DMS 273 (cell line): ENCODE measurements around the gene MYOC.
"Not testable (repeated sequence)": the region's sequence is repeated elsewhere in the genome, so short reads cannot be mapped to it uniquely, and the experiment has no call there.

Experiments
- DNase-seq: peaks from one replicate; lab custom pipeline; 2025; ENCODE audit not compliant: unreplicated experiment; lab: John Stamatoyannopoulos, UW

Gene MYOC

DNA sequence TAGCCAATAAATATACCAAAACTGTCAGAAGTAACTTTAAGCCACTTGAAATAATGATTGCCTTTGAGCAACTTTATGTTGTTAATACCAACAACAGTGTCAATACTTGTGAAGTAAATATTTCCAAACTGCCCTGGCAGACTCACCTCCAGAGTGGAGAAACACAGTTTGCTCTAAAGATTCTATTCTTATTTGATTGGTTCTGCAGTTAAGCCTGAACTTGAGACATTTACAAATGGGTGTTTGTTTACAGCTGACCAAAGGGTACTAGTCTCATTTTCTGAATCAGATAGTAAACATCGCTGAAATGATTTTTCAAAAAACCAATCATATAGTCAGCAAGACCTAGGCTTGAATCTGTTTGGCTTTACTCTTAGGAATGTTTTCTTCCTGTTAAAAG is 1.3 kb upstream of the MYOC start:
- DNase-seq, result no peak

- no peak for DNase-seq
Measured at GRCh38 chr1:171646249-171646560, 6.3 kb downstream of the MYOC start.

DNA sequence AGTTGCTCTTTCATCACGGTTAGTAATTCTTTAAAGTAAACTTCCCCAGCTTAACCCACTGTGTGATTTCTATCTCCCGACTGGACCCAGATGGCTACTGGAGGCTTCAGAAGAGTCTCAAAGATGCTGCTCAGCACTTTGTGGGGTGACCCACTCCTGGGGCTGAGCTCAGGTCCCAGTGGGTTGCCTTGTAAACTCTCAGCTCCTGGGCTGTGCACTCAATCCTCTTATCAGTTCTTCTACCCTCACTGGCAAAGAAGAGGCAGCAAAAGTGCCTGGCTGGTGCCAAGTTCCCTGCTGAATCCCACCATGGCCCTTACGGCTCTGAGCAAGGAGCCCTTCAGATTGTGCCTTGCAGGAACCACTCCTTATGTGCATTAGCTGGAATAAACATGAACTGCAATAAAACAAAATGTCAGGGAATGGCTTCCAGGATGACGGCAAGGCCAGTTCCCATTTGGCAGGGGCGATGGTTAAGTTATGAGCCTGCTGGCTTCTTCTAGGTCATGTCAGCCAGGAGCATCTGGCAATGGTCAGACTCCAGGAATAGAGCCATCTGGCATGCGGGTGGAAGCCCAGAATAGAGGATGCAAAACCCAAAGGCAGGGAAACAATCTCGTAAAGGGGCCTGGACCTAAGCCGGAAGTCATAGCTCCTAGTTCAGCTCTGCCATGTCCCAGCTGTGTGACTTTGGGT is 6.8 kb downstream of the MYOC start:
- peak; percentile 98 for DNase-seq

GRCh38 chr1:171644805-171645483 is 7.5 kb downstream of the MYOC start:
- peak; percentile 97 for DNase-seq

GRCh38 chr1:171643156-171643555 is 9.3 kb downstream of the MYOC start:
- no peak for DNase-seq

- no peak for DNase-seq
Measured at GRCh38 chr1:171642197-171642596, 10.3 kb downstream of the MYOC start.

DNA sequence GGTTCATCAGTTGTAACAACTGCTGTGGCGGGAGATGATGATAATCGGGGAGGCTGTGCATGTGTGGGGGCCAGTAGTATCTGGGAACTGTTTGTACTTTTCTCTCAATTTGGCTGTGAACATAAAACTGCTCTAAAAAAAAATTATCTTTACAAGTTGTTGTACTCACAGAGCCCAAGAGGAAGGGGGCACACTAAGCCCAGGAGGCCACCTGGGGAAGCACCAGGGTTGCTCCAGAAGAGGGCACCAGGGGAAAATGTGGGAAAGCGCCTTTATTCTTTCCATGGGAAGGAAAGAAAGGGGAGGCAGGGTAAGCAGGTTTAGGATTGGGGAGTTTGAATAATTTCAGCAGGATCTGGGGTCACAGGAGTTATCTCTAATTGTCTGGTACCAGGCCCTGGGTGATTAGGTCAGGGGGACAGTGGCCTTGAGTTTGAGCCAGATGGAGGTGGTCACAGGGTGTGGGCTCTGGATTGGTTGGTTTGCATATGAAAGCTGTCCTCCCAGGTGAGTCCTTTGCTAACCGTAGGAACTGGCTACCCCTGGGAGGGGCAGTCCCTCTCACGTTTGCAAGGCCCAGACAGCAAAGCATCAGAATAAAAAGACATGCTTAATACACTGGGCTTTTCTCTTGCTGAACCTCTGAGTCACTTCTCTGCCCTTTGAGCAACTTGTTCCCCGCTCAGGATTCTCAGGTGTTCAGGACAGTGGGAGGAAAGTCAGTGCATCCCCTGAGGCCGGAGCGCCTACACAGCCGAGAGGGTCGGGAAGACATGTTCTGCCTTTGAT is 11.2 kb downstream of the MYOC start:
- peak; percentile 21 for DNase-seq

- DNase-seq, result no peak
Measured at GRCh38 chr1:171640225-171640624, 12.3 kb downstream of the MYOC start.

DNA sequence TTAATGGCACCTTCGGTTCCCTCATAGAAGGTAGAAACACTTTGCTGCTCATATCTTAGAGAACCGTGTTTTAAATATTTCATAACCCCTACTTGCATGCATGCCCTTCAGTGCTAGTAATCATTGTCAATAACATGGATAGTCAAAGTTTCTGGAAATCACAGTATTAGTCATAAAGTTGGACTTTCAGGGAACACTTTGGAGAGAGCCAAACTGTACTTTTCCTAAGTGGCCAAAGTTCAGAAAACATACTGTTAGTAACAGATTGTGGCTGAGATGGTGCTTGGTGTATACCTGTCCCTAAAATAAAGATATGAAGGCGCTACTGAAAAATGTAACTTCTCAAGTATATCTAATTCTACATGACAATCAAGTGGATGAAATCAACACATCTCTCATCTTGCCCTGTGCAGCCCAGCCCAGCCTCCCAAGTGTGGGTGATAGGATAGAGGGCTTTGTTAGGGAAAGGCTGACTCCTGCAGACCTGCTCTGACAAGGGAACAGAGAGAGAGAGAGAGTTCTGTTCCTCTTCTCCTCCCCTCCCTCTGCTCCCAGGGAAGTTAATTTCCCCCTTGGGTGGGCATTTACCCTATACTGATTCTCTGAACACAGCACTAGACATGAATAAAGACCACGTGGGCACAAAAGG is 14.4 kb downstream of the MYOC start:
- no peak for DNase-seq

- no peak for DNase-seq
Measured at GRCh38 chr1:171636141-171636540, 16.3 kb downstream of the MYOC start.

- no peak for DNase-seq
Measured at GRCh38 chr1:171635661-171636060, 16.8 kb downstream of the MYOC start.

DNA sequence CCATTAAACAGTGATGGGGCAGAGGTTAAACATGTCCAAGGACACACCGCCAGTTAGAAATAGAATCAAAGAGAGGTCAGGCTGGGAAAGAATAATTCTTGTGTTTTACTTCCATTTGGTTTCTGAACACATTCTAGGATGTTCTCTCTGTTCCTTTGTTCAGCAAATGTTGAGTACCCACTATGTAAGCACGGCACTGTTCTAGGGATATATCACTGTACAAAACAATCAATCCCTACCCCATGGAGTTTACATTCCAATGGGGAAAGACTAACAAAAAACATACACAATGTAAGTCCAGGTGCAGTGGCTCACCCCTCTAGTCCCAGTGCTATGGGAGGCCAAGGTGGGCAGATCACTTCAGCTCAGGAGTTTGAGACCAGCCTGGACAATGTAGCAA is 24.3 kb downstream of the MYOC start:
- DNase-seq, result no peak

DNA sequence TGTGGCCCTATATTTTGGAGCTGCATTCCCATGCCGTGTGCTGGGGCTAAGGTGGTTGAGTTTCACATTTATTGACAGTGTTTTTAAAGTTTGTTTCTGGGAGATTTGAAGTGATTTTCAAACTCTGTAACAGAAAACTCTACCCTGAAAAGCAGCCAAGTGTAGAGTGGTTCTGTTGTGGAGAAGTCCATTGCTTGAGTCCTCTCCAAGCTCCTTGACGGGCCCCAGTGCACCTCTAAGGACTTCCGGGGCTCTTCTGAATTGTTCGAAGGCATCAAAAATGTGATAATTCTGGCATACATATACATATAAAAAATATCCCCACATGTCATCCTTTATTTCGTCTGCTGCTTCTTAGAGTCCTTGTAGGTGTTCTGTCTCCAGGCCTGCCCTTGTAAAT is 25.5 kb downstream of the MYOC start:
- no peak for DNase-seq

- DNase-seq, result peak; percentile 41
Measured at GRCh38 chr1:171625225-171625624, 27.3 kb downstream of the MYOC start.

- no peak for DNase-seq
Measured at GRCh38 chr1:171623651-171624331, 28.7 kb downstream of the MYOC start.

DNA sequence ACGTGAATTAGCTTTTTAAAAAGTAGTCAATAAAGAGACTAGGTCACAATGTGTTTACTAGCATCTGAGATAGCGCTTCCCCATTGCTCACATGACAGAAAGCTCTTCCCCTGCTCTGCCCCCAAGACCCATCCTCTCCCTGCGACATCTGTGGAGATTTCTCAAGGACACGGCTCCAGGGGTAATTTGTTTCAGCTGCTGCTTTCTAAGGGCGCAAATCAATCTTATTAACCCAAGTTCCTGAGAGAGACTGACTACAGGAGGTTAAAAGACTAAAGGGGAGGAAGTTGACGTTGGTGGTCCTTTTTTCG is 30.4 kb downstream of the MYOC start, which contains the start of gene MYOCOS:
Gene MYOCOS, plus strand, starts transcription at position 92 of the 311 bp plus-strand sequence. CDS start 1,641 bp downstream, outside the sequence.
- DNase-seq, result no peak

GRCh38 chr1:171616586-171616985 is 35.9 kb downstream of the MYOC start:
- DNase-seq, result no peak

DNA sequence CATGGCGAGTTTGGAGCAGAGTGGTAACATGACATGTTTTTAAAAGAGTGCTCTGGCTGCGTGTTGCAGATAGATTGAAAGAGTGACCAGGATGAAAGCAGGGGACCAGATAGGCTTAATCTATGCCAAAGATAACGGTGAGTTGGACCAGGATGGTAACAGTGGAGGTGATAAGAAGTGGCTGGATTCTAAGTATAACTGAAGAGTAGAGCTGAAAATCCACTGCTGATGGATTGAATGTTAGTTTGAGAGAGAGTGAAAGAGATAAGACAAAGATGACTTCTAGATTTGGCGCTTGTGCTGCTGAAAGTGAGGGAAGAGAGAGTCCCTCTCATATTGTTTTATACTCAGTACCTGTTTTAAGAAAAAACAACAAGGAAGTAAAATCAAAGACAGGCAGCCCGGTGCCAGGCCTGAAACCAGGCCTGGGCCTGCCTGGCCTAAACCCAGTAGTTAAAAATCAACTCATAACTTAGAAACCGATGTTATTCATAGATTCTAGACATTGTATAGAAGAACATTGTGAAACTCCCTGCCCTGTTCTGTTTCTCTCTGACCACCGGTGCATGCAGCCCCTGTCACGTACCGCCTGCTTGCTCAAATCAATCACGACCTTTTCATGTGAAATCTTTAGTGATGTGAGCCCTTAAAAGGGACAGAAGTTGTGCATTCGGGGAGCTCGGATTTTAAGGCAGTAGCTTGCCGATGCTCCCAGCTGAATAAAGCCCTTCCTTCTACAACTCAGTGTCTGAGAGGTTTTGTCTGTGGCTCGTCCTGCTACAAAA is 37.2 kb downstream of the MYOC start:
- not testable (repeated sequence) for DNase-seq

GRCh38 chr1:171613282-171613681 is 39.2 kb downstream of the MYOC start:
- DNase-seq, result no peak

DNA sequence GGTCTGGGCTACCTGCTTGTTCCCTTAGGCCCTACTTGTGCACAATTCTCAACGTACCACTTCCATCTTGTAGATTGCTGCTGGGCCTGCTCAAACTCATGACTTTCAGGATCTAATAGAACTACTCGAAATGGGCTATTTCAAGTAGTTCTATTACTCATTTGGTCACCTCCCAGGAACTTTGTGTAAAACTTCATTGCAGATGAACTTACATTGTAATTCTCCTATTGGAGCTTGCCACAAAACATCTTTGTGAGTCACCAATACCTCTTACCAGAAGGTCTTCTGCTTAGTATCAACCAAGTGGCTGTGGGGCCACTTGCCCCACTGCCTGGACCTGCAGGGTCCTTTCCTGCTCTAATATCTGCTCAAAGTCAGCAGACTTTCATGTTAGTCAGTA is 41.2 kb downstream of the MYOC start:
- DNase-seq, result no peak
